ENCODE measurements around the gene MED13L.
A peak's percentile ranks its signal among the peaks of the same experiment; 100 is the strongest.

The MED13L gene

DNA sequence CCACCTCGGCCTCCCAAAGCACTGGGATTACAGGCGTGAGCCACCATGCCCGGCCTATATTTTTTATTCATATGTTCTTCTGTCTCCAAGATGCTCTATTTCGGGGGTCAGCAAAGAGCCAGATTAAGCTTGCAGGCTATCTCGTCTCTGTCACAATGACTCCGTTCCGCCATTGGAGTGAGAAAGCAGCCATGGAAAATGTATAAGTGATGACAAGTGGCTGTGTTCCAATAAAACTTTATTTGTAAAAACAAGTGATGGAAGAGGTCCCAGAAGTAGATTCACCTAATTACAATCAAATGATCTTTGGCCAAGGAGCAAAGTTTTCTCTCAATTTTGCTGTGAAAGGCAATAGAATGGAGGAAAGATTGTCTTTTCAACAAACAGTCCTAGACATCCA lies 342.6 kb downstream of the MED13L start:
- H3K27ac ChIP-seq: no peak overlapping the region
- TF ChIP-seq, protein P1, sequence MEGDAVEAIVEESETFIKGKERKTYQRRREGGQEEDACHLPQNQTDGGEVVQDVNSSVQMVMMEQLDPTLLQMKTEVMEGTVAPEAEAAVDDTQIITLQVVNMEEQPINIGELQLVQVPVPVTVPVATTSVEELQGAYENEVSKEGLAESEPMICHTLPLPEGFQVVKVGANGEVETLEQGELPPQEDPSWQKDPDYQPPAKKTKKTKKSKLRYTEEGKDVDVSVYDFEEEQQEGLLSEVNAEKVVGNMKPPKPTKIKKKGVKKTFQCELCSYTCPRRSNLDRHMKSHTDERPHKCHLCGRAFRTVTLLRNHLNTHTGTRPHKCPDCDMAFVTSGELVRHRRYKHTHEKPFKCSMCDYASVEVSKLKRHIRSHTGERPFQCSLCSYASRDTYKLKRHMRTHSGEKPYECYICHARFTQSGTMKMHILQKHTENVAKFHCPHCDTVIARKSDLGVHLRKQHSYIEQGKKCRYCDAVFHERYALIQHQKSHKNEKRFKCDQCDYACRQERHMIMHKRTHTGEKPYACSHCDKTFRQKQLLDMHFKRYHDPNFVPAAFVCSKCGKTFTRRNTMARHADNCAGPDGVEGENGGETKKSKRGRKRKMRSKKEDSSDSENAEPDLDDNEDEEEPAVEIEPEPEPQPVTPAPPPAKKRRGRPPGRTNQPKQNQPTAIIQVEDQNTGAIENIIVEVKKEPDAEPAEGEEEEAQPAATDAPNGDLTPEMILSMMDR (conservative IDR thresholded peaks at IDR 0.05): no peak

DNA sequence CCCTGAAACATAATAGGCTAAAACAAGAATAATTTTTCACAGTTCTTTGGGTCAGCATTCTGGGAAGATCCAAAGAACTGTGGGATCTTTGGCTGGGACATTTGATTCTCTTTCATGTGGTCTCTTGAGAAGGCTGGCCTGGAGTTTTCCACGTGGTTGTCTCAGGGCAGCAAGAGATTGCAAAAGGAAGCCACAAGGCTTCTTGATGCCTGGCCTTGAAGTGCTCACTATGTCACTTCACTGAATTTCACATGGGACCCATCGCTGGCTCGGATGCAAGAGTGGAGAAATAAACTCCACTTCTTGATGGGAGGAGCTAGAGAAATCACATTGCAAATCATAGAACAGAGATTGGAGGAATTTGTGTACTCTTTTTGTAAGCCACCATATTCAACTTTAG lies 343.4 kb downstream of the MED13L start:
- TF ChIP-seq, protein P1 (conservative IDR thresholded peaks at IDR 0.05): no peak
- no peak overlapping the region for H3K27ac ChIP-seq

DNA sequence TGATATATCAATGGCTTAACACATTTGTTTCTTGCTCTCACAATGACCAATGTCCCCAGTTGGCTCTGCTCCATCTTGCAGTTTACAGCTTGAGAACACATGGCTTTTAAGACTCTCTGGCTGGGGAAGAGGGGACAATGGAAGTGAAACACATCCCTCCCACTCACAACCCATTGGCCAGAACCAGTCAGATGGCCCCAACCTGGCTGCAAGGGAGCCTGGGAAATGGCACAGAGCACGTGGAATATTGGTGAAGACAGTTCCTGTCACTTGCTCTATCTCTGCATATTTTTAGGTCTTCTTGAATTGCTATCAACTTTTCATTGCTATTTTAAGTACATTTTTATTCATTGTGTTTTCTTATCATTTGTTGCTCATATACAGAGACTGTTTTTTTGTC lies 345.4 kb downstream of the MED13L start:
- TF ChIP-seq, protein P1 (conservative IDR thresholded peaks at IDR 0.05): no peak
- H3K27ac ChIP-seq: no peak overlapping the region

DNA sequence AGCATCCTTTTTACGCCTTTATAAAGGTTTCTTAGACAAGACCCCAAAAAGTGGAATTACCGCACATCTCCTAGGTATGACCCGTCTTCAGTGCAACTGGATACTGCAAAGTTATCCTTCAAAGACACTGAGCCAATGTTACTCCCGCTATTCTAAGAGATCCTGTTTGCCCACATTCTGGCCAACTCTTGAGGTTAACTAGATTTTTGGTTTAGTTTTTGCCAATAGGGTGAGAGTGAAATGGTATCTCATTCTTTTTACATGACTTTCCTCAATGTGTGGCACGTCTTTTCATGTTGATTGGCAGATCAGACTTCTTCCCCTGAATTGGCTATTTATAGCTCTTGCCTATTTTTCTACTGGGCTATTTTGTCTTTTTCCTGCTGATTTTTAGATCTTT lies 347.2 kb downstream of the MED13L start:
- no peak overlapping the region for H3K27ac ChIP-seq
- TF ChIP-seq, protein P1 (conservative IDR thresholded peaks at IDR 0.05): no peak

DNA sequence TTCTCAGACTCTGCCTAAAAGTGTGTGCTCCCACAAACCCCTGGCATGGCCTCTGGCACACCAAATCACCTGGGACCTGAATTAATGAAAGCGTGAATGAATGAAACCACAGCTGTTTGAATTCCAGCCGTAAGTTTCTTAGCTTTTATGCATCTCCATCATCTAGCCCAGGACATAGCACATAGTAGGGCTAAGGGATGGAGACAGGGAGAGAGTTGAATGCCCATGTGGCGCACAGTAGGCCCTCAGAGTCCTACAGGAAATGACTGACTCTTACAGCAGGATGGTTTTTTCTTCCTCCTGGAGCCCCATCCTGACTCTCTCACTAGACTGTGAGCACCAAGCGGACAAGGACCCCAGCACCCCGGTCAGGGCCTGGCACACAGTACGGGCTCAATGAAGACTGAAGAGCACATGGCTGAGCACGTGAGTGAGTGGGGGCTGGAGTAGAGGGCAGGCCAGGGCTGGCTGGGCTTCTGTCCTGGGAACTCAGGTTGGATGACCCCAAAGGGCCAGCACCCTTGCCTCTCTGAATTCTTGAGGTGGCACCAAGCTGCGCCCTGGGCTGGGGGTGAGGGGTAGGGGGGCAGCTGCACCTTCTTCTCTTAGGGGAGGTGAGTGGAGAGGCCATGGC lies 351.3 kb downstream of the MED13L start:
- TF ChIP-seq, protein P1 (conservative IDR thresholded peaks at IDR 0.05): no peak
- H3K27ac ChIP-seq: no peak overlapping the region

DNA sequence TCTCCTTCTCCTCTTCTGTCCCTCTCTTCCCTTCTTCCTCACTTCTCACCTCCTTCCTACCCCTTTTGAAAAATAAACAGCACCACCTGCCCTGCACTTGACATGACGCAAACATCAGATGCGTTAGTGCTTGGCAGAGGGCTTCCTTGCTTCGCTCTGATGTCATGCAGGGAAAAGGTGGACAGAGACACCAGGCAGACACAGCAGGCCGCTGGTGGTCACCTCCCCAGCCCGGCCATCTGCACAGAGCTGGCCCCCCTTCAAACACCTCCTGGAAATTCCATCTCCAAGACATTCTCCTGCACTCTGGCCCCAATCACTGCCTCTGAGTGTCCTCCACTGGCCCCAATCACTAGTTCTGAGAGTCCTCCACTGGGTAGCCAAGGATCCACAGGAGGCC lies 353.6 kb downstream of the MED13L start:
- TF ChIP-seq, protein P1 (conservative IDR thresholded peaks at IDR 0.05): no peak
- no peak overlapping the region for H3K27ac ChIP-seq

DNA sequence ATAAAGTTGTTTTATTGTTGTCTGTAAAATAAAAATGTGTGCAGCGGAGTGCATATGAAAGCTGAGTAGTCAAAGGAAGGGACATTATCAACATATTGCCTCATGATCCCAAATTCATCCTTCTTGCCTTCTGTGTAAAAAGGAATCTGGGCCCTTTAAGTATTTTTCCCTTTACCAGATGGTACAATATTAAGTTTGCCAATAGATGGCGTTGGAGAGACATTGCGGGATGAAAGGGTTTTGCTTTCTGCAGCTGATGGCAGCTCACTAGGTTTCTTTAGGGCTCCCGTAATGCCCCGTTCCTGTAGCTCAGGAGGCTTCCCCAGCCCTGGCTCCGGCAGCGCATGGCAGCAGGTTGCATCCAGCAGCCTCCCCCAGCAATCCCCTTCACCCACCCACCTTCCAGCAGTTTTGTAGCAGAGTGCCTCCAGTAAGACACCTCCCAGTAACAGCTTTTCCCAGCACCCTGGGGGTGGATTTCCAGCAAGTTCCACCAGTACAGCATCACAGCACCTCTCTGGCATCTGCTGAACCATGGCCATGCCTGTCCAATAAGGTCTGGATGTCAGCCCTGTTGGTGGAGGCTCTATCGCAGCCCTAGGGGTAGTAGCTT lies 354.4 kb downstream of the MED13L start:
- H3K27ac ChIP-seq: no peak overlapping the region
- TF ChIP-seq, protein P1 (conservative IDR thresholded peaks at IDR 0.05): peak; percentile 80

Data from VCaP (cell line).